ENCODE data around the gene EVI5L. TPM values are rescaled to one million over a fixed set of nuclear protein-coding genes. Genes with fewer than 3 reads are reported as not detected.

EVI5L gene
- polyA plus RNA-seq, 1 of the 3 experiments (the other 2 are of a cell fraction), result 9.7 TPM

GRCh38 chr19:7846155-7846646, 16.2 kb downstream of the EVI5L start:
- CTCF ChIA-PET, result interaction anchor here (0.6 kb wide), 1 partner anchor 359 kb away, joined by 3 read pairs; no protein-coding TSS in a partner anchor
- no peaks in the 10 kb centered on the region for H3K9me3 ChIP-seq
- WGBS (ENCODE audit: low lambda C conversion rate), result 80% methylated on average over 7 of the region's 19 CpGs
- H3K27me3 ChIP-seq (ENCODE audit: insufficient read depth), result no peaks in the 10 kb centered on the region
- H4K20me1 ChIP-seq (ENCODE audit: insufficient read depth), result no peaks in the 10 kb centered on the region
- peaks cover 0 to 10% of the 10 kb centered on the region in 2 experiments; a peak in 1 of 4 replicates for H3K4me1 ChIP-seq (ENCODE audit: control insufficient read depth in 1 of 2, insufficient read depth in 2 of 2, low read depth in 1 of 2, low read length in 1 of 2)
- no peak overlapping the region for H3K9ac ChIP-seq
- no peaks in the 10 kb centered on the region for H3K9me2 ChIP-seq
- H3K4me2 ChIP-seq, result no peak overlapping the region
- H3K4me3 ChIP-seq (ENCODE audit: low read depth in 2 of 2, low read length in 1 of 2), result no peak overlapping the region
- H3K27ac ChIP-seq (ENCODE audit: low read depth in 2 of 2, low read length in 1 of 2), result no peak overlapping the region
- no peaks in the 10 kb centered on the region for H3K36me3 ChIP-seq (replicated peaks in 1 of 2; ENCODE audit: control insufficient read depth in 1 of 2, insufficient read depth in 2 of 2, low read length in 1 of 2)
- DNase-seq, result no peak
- no peak for TF ChIP-seq USF2 (IDR thresholded peaks at IDR 0.05; ENCODE audit: borderline replicate concordance, low read depth, low read length)
- no peak for TF ChIP-seq RXRA (IDR thresholded peaks at IDR 0.05; ENCODE audit: borderline replicate concordance, low read depth)
- no peak for TF ChIP-seq FOSL2 (IDR thresholded peaks at IDR 0.05; ENCODE audit: borderline replicate concordance, low read depth)
- TF ChIP-seq NRF1 (IDR thresholded peaks at IDR 0.05; ENCODE audit: low read depth, low read length), result no peak
- no peak for TF ChIP-seq EZH2phosphoT487 (IDR thresholded peaks at IDR 0.05; ENCODE audit: borderline replicate concordance, low read depth)
- no peak for TF ChIP-seq SIN3A (IDR thresholded peaks at IDR 0.05; ENCODE audit: borderline replicate concordance, low read depth, low read length)
- no peak for TF ChIP-seq ZBTB33 (IDR thresholded peaks at IDR 0.05; ENCODE audit: borderline replicate concordance, low read depth)
- TF ChIP-seq MAX (IDR thresholded peaks at IDR 0.05; ENCODE audit: low read depth), result no peak
- no peak for TF ChIP-seq MEF2A (IDR thresholded peaks at IDR 0.05; ENCODE audit: borderline replicate concordance, low read depth)
- no peak for TF ChIP-seq POLR2AphosphoS5 (IDR thresholded peaks at IDR 0.05; ENCODE audit: low read depth, low read length)
- TF ChIP-seq RCOR1 (IDR thresholded peaks at IDR 0.05; ENCODE audit: low read length), result no peak
- no peak for TF ChIP-seq CTCF (IDR thresholded peaks at IDR 0.05)
- no peak for TF ChIP-seq TCF12 (IDR thresholded peaks at IDR 0.05)
- TF ChIP-seq USF1 (IDR thresholded peaks at IDR 0.05; ENCODE audit: borderline replicate concordance, low read depth), result no peak
- TF ChIP-seq CHD2 (IDR thresholded peaks at IDR 0.05; ENCODE audit: low read length, partially characterized antibody), result no peak
- TF ChIP-seq RAD21 (IDR thresholded peaks at IDR 0.05; ENCODE audit: low read length), result no peak
- no peaks in the 10 kb centered on the region for H3K79me2 ChIP-seq (ENCODE audit: insufficient read depth)
- POLR2A ChIA-PET, result no interaction called here
- H2AFZ ChIP-seq (ENCODE audit: low read depth), result no peak overlapping the region
- peaks cover 7% of the 10 kb centered on the region for H3F3A ChIP-seq (replicated peaks; ENCODE audit: insufficient read depth)
